Hematopoietic multipotent progenitor cell (in vitro differentiated cells): ENCODE results near the gene TMEM30A. TPM values are rescaled to one million over a fixed set of nuclear protein-coding genes. Genes with fewer than 3 reads are reported as not detected.

ENCODE experiments used
- DNase-seq, 3 donors: peaks; one replicate each; pipeline ENCODE4 v3.0.0-alpha.2; 2011 to 2015; ENCODE audit warnings: low read depth in 2 of 3, low spot score in 2 of 3
- total RNA-seq: library from RNA; depleted of rRNA; stranded (reverse); fragments of >200 nt; gene quantifications from one replicate; pipeline ENCODE4 v1.2.3, GENCODE V29; 2012

TMEM30A gene
- total RNA-seq, 1 donor = 24.2 TPM

DNA sequence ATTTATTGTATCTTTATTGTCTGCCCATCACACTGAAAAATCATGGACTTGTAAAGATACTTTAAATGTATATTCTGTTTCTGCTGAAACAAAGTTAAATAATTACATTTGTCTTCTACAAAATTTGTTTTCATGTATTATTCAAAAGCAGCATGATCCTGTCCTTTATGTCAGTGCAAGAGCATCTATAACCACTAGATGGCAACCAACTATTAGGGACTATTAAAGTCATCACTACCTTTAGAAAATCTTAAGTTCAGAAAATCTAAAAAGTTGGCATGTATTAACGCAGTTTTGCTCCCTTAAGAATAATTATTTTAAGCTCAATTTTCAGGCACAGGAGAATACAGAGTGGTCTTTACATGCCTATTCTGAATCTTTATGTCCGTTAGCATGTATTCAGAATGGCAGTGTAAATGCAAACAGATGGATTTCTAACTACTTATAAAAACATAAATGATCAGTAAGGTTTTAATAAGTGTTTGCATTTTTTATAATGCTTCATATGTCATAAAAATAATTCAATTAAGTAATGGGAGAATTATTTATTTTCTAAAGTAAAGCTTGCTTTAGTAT lies 17.8 kb downstream of the TMEM30A start:
- DNase-seq = peak in 2 of 3 donors; percentile 38 to 68

DNA sequence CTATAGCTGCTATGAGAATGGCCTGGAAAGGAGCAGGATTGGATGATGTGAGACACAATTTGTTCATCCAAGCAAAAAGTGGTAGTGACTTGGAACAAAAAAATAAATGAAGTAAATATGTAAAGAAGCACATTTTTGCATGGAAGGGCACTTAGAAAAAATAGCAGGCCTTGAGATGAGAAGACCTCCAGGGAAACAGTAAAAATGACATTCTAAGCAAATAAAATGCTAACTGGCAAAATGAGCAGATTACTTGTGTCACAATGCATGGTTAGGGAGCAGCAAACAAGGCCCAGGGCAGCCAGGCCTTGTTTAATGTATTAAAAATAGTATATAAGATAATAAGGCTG lies 21.2 kb downstream of the TMEM30A start:
- DNase-seq = no peak

DNA sequence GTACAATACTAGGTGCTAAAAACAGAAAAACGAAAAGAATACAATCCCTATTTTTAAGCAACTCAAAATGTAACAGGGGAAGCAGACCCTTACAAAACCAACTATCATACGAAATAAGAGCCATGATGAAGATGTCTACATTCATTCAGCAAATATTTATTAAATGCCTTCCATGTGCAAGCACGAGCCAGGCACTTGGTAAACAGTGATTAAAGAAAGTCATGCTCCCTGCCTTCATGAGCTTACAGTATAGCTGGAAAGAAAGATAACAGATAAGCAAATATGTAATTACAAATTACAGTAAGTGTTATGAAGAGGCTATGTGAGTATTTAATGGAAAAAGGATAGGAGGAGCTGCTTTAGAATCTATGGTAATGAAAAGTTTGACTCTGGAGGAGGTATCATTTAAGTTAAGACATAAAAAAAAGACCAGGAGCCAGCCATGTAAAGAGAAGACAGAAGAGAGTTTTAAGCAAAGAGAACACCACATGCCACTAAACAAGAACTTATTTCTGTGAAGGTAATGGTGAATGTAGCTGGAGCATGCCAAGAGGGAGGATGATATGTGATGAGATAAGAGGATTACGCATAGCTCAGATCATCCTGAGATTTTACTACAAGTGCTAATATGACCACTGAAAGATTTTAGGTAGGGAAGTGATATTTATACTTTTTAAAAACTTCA lies 21.7 kb downstream of the TMEM30A start:
- DNase-seq = no peak

DNA sequence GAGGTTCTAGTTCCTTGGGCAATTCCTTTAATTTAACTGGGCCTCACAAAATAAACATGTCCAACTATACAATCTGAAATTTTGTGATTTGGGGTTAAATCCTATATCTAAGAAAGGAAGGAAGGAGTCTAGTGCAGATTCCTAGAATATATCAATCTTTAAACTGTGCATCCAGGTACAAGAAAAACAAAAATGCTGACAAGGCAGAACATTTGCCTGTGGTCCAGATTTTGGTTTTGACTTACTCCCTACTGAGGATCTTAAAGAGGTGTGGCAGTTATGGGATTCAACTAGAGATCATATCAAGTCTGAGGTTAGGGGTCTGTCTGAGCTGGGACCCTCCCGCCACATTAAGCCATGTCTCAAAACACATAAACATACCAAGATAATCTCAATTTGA lies 23.3 kb downstream of the TMEM30A start:
- no peak for DNase-seq

DNA sequence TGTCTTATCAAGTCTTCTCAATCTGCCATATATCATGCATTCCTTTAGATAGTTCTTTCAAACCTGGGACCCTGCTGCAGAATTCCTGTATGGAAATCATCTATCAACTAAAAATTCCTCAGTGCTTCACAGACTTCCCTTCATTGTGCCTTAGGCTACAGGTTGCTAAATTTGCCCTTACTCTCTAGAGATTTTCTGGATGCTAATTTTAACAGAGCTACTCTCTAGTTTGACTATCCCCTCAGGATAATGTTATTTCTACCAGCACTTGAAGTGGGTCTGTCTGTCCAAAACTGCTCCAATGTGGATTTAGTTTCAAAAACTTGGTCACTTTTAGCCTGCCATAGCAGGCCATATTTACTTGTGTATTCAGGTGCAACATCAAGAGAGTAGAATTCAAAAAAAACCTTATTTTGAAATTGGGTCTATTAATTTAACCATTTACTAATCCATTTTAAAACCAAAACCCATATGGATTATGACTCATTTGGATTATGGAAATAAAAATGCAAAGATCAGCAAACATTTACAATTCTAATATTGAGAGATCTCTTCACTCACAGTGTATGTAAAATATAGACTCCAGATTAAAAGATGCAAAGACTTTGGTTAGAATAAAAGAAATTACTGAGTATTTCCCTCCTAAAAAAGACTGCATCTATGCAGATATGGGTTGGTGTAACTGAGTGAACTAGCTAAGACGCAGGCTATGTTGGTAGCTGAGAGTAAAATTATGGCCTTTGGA lies 27.1 kb downstream of the TMEM30A start:
- DNase-seq = no peak

- DNase-seq = no peak
Observed at GRCh38 chr6:75250552-75250951, 34.0 kb downstream of the TMEM30A start.

DNA sequence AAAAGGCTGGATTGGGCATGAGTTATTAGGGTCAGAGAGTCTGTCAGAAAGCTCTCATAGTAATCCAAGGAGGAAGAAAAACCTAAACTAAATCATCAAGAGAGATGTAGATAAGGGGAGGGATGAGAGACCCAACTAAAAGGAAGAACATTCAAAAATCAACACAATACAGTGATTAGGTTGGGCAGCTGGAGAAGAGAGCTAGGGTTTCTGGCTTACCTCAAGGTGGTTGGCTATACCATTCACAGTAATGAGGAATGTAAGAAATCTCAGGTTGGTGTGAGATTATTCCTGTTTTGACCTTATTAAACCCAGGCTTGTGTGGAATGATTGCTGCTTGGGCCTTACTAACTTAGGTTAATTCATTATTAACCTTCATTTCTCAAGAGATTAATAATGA lies 34.8 kb downstream of the TMEM30A start:
- no peak for DNase-seq

DNA sequence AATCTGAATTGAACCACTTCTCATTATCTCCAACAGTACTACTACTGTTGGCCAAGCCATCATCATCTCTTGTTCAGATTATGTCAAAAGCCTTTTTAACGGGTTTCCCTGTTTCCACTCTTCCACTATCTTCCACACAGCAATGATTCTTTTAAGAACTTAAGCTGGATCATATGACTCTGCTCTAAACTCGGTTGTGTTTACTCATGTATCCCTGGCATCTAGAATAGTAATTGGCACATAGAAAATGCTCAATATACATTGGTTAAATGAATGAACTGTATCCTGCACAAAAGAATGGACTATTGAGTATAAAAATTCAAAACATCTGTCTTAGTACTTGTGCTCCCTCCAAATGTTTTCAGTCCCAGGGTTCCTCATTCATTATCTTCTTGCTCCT lies 38.2 kb downstream of the TMEM30A start:
- DNase-seq = no peak

DNA sequence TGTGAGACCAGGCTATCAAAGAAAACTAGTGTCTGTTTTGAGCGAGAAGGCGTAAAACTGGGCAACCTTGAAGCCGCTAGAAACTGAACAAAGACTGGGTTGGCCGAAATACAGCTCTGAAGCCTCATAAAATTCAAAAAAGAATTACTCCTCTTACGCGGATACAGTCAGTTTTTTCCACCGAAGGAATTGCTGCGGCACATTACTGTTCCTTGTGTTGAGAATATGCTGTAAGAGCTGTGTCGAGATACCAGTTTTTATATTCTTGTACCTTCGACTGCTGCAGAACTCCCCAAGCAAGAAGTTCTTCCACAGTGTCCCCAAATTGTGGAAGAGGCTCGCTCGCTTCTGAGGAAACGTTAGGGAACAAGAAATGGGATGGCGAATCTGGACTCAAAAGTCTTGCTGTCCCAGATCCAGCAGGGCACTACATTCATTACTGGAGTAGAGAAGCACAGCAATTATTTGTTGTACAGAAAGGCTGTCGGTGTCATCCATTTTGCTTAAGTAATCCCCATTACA lies 40.5 kb downstream of the TMEM30A start:
- DNase-seq = peak in 1 of 3 donors; percentile 14

- peak; percentile 73 to 97 (median 93) for DNase-seq
Observed at GRCh38 chr6:75243333-75244062, 41.1 kb downstream of the TMEM30A start, which contains the start of gene COX7A2. COX7A2 (minus strand) TSS chr6:75243801; CDS start chr6:75243734, 67 bp downstream.

- DNase-seq = no peak
Observed at GRCh38 chr6:75236630-75237029, 48.0 kb downstream of the TMEM30A start.

DNA sequence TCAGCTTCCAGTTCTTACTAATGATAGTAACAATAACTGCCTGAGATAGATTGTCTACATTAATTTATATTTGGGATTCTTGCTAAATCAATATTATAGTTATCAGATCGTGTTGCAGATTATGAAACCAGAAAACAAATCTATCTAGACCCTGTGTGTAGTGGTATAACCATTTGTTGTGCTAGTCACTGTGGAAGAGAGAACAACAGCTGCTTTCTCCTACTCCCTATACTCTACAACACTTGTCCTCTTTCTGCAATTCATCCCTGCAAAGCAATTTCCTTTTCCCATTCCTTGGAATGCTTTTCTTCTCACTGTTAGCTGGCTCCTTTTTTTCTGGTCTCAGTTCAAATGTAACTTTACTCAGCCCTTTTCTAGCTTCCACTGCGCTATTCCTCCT lies 49.3 kb downstream of the TMEM30A start:
- DNase-seq = no peak

GRCh38 chr6:75234126-75234865 lies 50.3 kb downstream of the TMEM30A start:
- DNase-seq = no peak

DNA sequence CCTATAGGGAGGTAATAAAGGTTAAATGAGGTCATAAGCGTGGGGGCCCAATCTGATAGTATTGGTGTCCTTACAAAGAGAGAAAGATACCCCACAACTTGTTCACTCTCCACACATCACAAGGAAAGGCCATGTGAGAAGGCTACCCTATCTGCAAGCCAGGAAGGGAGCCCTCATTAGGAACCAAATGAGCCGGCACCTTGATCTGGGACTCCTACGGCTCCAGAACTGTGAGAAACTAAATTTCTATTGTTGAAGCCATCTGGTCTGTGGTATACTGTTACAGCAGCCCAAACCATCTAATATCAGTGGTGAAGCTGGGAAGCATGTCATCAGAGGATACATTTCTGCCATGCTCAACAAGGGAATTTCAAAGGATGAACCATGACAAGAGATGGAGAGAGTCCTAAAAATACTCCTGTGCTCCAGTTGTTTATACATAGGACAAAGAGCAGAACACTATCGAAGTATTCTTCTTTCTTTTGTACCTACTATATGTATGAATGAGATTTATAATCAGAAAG lies 51.4 kb downstream of the TMEM30A start:
- DNase-seq = no peak

DNA sequence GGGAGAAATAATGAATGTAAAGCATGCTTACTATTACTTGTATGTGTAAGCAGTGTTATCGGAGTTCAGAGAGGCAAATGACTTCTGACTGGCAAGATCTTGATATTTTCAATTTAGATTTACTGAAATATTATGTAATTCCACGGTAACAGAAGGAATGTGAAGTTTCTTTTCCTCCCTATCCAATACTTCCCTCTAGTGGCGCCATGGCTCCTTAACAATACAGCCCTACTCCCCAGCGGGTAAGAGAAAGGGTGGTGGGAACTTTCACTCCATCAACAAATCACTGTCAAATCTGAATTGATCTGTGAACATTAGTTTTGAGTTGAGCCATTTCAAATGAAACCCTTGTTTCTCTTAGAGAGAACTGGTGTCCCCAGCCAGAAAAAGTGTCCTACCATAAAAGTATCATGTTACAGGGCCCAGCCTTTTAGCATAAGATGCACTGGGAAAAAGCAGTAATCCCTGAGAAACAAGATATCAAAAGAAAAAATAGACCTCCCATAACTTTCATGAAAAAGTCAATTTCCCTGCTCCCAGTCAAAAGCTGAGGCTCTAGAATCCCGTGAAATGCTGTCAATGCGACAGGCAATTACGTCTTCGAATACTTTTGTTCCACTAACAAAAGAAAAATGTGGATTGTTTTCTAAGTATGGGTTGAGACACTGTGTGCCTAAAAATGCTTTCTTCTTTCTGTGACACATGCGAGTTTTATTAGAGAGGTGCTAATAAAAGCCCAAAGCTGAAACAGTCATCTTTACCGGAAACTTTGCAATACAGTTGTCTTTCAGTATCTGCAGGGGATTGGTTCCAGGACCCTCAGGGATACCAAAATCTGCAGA lies 53.9 kb downstream of the TMEM30A start:
- peak in 2 of 3 donors; percentile 16 to 23 for DNase-seq

- no peak for DNase-seq
Observed at GRCh38 chr6:75224303-75224926, 60.2 kb downstream of the TMEM30A start.

GRCh38 chr6:75223428-75223827 lies 61.2 kb downstream of the TMEM30A start:
- DNase-seq = no peak

- no peak for DNase-seq
Observed at GRCh38 chr6:75222261-75222660, 62.3 kb downstream of the TMEM30A start.

DNA sequence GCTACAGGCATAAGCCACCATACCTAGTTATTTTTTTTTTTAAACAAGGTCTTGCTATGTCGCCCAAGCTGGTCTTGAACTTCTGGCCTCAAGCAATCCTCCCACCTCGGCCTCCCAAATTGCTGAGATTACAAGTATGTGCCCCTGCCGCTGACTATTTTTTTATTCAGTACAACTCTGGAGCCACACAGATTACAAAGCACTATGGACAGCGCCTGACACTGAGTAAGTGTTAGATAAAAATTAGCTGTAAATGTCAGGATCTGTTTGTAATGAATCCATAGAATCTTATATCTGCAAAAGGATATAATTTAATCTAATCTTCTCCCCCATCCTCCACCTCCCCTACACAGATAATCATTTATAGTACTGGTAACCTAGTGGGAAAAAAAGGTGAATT lies 63.5 kb downstream of the TMEM30A start:
- no peak for DNase-seq
